Endothelial cell of umbilical vein (primary cell): ENCODE results near the gene MICAL3.

ENCODE experiments used
- CTCF ChIP-seq, 2 donors: IDR thresholded peaks; 1 replicate in 1 of 2; 2 replicates in 1 of 2; pipeline ENCODE4 v1.5.1; 2011; ENCODE audit warnings: low read length in 2 of 2, mild to moderate bottlenecking in 2 of 2, moderate library complexity in 2 of 2, control low read depth in 1 of 2, inconsistent platforms in 1 of 2, low read depth in 1 of 2; ENCODE audit not compliant: insufficient read depth in 1 of 2; ENCODE audit errors: extremely low read depth in 1 of 2
- EZH2 ChIP-seq: IDR thresholded peaks from 2 replicates; pipeline ENCODE4 v1.6.1; 2012; ENCODE audit warnings: borderline replicate concordance, low read depth, mild to moderate bottlenecking, moderate library complexity, low read length, inconsistent platforms; ENCODE audit not compliant: severe bottlenecking
- JUN ChIP-seq: IDR thresholded peaks from 2 replicates; pipeline ENCODE4 v1.6.1; 2011; ENCODE audit warnings: borderline replicate concordance, low read depth; ENCODE audit not compliant: insufficient read length, insufficient read depth
- MAX ChIP-seq: IDR thresholded peaks from 2 replicates; pipeline ENCODE4 v1.6.1; 2011; ENCODE audit not compliant: insufficient read depth, insufficient read length
- POLR2A ChIP-seq: IDR thresholded peaks from 2 replicates; pipeline ENCODE4 v1.6.1; 2012; ENCODE audit warnings: low read depth, mild to moderate bottlenecking, control low read depth, low read length
- POLR2AphosphoS5 ChIP-seq: IDR thresholded peaks from 2 replicates; pipeline ENCODE4 v1.6.1; 2012; ENCODE audit warnings: low read depth, mild to moderate bottlenecking, control low read depth, low read length, moderate library complexity; ENCODE audit not compliant: insufficient read depth

- TF ChIP-seq POLR2A = no peak
- TF ChIP-seq CTCF (IDR thresholded peaks at IDR 0.05; ENCODE audit: extremely low read depth in 1 of 2, insufficient read depth in 1 of 2, low read depth in 1 of 2, low read length in 2 of 2) = no peak
- TF ChIP-seq POLR2AphosphoS5 = no peak
- no peak for TF ChIP-seq MAX
- no peak for TF ChIP-seq EZH2
- TF ChIP-seq JUN = no peak
Measured at GRCh38 chr22:17880468-17880867, 143.9 kb downstream of the MICAL3 start.
